ENCODE data around the gene HDGFL3.

DNA sequence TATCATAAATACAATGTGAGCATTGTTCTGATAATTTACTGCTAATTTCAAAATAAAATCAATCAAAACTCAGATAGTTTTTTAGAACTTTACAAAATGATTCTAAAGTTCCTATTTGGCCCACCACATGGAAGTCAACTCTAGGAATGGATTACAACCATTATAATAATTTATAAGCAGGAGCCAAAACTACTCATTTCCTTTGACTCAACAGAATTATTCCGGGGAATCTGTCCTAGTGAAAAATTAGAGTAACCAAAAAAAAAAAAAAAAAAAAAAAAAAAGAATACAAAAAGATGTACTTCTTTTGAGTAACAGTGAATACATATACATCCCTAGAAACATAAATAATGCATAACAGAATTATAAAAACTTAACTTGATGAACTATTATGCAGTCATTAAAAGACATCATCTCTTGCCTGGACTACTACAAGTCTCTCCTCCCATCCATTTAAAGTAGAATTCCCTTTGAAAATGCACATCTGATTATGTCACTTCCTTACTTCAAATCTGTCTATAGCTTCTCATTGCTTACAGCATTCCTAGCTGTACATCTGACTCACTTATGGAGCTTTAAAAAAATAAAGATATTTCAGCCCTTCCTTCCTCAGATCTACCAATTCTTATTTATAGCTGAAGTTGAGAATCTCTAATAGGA, 43.4 kb downstream of the HDGFL3 start:
- TF ChIP-seq, protein P1, sequence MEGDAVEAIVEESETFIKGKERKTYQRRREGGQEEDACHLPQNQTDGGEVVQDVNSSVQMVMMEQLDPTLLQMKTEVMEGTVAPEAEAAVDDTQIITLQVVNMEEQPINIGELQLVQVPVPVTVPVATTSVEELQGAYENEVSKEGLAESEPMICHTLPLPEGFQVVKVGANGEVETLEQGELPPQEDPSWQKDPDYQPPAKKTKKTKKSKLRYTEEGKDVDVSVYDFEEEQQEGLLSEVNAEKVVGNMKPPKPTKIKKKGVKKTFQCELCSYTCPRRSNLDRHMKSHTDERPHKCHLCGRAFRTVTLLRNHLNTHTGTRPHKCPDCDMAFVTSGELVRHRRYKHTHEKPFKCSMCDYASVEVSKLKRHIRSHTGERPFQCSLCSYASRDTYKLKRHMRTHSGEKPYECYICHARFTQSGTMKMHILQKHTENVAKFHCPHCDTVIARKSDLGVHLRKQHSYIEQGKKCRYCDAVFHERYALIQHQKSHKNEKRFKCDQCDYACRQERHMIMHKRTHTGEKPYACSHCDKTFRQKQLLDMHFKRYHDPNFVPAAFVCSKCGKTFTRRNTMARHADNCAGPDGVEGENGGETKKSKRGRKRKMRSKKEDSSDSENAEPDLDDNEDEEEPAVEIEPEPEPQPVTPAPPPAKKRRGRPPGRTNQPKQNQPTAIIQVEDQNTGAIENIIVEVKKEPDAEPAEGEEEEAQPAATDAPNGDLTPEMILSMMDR (IDR thresholded peaks at IDR 0.05; ENCODE audit: poor library complexity): no peak
- no peak for TF ChIP-seq EZH2 (IDR thresholded peaks at IDR 0.05; ENCODE audit: borderline replicate concordance)
- TF ChIP-seq EZH2phosphoT487 (IDR thresholded peaks at IDR 0.05; ENCODE audit: low read depth, severe bottlenecking, unreplicated experiment): no peak

Measured in hepatocyte (in vitro differentiated cells).